Lower leg skin (tissue), 3 donors: ENCODE measurements around the gene ATP8A2.

Experiments used
- CTCF ChIP-seq, 3 donors: fragments of 450-650 bp; IDR thresholded peaks; one replicate each; pipeline ENCODE4 v1.5.1; 2016; ENCODE audit warnings: antibody characterized with exemption in 3 of 3, mild to moderate bottlenecking in 3 of 3, moderate library complexity in 2 of 3
- POLR2A ChIP-seq, 2 donors: fragments of 450-650 bp; IDR thresholded peaks; one replicate each; pipeline ENCODE4 v1.6.1; 2016 to 2017; ENCODE audit warnings: antibody characterized with exemption in 2 of 2, mild to moderate bottlenecking in 1 of 2, moderate library complexity in 1 of 2

- TF ChIP-seq POLR2A (IDR thresholded peaks at IDR 0.05), result no peak
- TF ChIP-seq CTCF (IDR thresholded peaks at IDR 0.05), result no peak
Measured at GRCh38 chr13:25584087-25584486, 212.3 kb downstream of the ATP8A2 start.
